ENCODE data around the gene KRTAP1-4. TPM values are rescaled to one million over a fixed set of nuclear protein-coding genes. Genes with fewer than 3 reads are reported as not detected.

KRTAP1-4 gene
- total RNA-seq, 1 experiment from 2014 or later: not detected

DNA sequence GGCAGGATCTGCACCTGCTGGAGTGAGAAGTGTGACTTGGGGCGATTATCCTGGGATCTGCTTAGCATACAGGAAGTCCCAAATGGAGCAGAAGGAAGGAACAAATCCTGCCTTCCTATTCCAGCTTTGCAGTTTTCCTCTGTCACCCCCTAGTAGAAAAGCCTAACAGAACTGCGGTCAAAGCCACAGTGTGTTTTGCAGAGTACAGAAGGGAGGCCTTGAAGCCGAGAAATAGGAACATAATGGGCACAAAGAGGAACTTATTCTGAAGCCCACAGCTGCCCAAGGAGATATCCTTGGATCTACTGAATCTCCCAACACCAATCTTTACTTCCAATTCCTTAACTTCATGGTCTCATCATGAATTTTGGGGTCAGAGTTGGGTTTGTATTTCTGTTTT lies 11.5 kb downstream of the KRTAP1-4 start:
- TF ChIP-seq EZH2 (IDR thresholded peaks at IDR 0.05; ENCODE audit: low read depth): no peak
- TF ChIP-seq, protein P1, sequence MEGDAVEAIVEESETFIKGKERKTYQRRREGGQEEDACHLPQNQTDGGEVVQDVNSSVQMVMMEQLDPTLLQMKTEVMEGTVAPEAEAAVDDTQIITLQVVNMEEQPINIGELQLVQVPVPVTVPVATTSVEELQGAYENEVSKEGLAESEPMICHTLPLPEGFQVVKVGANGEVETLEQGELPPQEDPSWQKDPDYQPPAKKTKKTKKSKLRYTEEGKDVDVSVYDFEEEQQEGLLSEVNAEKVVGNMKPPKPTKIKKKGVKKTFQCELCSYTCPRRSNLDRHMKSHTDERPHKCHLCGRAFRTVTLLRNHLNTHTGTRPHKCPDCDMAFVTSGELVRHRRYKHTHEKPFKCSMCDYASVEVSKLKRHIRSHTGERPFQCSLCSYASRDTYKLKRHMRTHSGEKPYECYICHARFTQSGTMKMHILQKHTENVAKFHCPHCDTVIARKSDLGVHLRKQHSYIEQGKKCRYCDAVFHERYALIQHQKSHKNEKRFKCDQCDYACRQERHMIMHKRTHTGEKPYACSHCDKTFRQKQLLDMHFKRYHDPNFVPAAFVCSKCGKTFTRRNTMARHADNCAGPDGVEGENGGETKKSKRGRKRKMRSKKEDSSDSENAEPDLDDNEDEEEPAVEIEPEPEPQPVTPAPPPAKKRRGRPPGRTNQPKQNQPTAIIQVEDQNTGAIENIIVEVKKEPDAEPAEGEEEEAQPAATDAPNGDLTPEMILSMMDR (conservative IDR thresholded peaks at IDR 0.05): no peak
- no peaks in the 10 kb centered on the region for H3K36me3 ChIP-seq (ENCODE audit: low read depth)
- H3K4me1 ChIP-seq (replicated peaks; ENCODE audit: insufficient read depth): peaks cover 48% of the 10 kb centered on the region
- no peaks in the 10 kb centered on the region for H3K27me3 ChIP-seq (ENCODE audit: insufficient read depth, low read depth)
- H3K4me3 ChIP-seq: no peak overlapping the region
- no TSS peak for BruUV-seq (replicated peaks)
- no peak overlapping the region for H3K4me2 ChIP-seq
- no peaks in the 10 kb centered on the region for H4K20me1 ChIP-seq (ENCODE audit: insufficient read depth)
- ChIA-PET POLR2A (ENCODE audit: unreplicated experiment) (no interaction called here), CTCF (no interaction called here)
- H3K9me3 ChIP-seq (ENCODE audit: insufficient read depth, low read depth): peaks cover 8% of the 10 kb centered on the region; the same call in 1 of the 2 replicates
- intact Hi-C loops (cut with micrococcal nuclease; ENCODE audit: unreplicated experiment): no loop called here
- no peak overlapping the region for H3K27ac ChIP-seq
- DNase-seq: no peak
- H3K9me2 ChIP-seq (ENCODE audit: insufficient read depth): no peaks in the 10 kb centered on the region
- H2AFZ ChIP-seq: no peak overlapping the region
- H3K79me2 ChIP-seq (ENCODE audit: low read depth): no peaks in the 10 kb centered on the region
- peaks cover 27% of the 10 kb centered on the region for H3F3A ChIP-seq (ENCODE audit: insufficient read depth, low read depth)

DNA sequence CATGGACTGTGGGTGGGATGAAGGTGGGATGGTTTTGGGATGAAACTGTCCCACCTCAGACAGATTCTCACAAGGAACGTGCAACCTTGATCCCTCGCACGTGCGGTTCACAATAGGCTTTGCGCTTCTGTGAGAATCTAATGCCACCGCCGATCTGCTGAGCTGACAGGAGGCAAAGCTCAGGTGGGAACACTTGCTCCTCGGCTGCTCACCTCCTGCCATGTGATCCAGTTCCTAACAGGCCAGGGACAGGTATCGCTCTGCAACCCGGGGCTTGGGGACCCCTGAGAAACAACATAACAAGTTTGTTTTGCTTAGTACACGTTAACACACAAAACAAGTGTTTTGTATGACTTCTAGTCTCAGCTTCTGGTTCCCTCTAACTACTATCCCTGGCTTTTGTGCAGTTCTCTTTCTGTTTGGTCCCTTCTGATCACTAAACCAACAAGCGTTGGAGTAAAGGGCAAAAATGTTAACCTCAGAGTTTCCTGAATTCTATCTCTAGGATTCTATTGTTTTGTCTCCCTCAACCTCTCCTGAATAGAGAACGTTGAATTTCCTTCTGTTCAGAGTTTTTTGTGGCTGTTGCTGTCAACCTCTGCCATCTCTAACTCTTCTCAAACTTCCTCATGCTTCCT lies 13.3 kb downstream of the KRTAP1-4 start:
- no peak overlapping the region for H3K4me2 ChIP-seq
- H3K27ac ChIP-seq: no peak overlapping the region
- ChIA-PET CTCF (no interaction called here), POLR2A (ENCODE audit: unreplicated experiment) (no interaction called here)
- H4K20me1 ChIP-seq (ENCODE audit: insufficient read depth): no peaks in the 10 kb centered on the region
- H3K36me3 ChIP-seq (ENCODE audit: low read depth): no peaks in the 10 kb centered on the region
- DNase-seq: no peak
- intact Hi-C loops (cut with micrococcal nuclease; ENCODE audit: unreplicated experiment): no loop called here
- H3F3A ChIP-seq (ENCODE audit: insufficient read depth, low read depth): peaks cover 40% of the 10 kb centered on the region
- H3K9me2 ChIP-seq (ENCODE audit: insufficient read depth): no peaks in the 10 kb centered on the region
- H3K9me3 ChIP-seq (ENCODE audit: insufficient read depth, low read depth): peaks cover 7% of the 10 kb centered on the region; the same call in 1 of the 2 replicates
- H3K4me1 ChIP-seq (replicated peaks; ENCODE audit: insufficient read depth): peaks cover 65% of the 10 kb centered on the region
- no TSS peak for BruUV-seq (replicated peaks)
- no peaks in the 10 kb centered on the region for H3K27me3 ChIP-seq (ENCODE audit: insufficient read depth, low read depth)
- no peak overlapping the region for H2AFZ ChIP-seq
- H3K4me3 ChIP-seq: no peak overlapping the region
- no peaks in the 10 kb centered on the region for H3K79me2 ChIP-seq (ENCODE audit: low read depth)
- TF ChIP-seq, protein P1 (conservative IDR thresholded peaks at IDR 0.05): no peak
- TF ChIP-seq EZH2 (IDR thresholded peaks at IDR 0.05; ENCODE audit: low read depth): no peak

DNA sequence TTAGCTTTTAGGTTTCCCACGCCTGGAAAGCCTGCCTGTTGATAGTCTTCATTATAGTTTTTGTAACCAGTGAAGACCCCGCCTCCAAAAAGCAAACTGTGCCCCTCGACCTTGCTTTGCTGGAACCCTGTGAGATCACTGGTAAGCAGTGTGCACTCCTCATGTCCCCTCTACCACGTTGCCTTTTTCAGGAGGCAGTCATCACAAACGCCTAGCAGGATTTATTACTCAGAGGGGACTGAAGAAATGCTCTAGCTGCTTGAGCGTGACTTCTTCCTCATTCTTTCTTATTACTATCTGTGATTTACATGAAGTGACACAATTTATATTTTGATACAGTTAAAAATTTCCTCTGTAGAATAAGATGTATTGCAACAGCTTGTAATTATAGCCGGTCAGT lies 14.5 kb downstream of the KRTAP1-4 start:
- H3K4me3 ChIP-seq: no peak overlapping the region
- H3F3A ChIP-seq (ENCODE audit: insufficient read depth, low read depth): peaks cover 28% of the 10 kb centered on the region
- no peaks in the 10 kb centered on the region for H3K36me3 ChIP-seq (ENCODE audit: low read depth)
- ChIA-PET POLR2A (ENCODE audit: unreplicated experiment) (no interaction called here), CTCF (no interaction called here)
- H3K27ac ChIP-seq: no peak overlapping the region
- H2AFZ ChIP-seq: no peak overlapping the region
- H3K79me2 ChIP-seq (ENCODE audit: low read depth): no peaks in the 10 kb centered on the region
- H3K27me3 ChIP-seq (ENCODE audit: insufficient read depth, low read depth): no peaks in the 10 kb centered on the region
- no peaks in the 10 kb centered on the region for H4K20me1 ChIP-seq (ENCODE audit: insufficient read depth)
- H3K4me2 ChIP-seq: no peak overlapping the region
- no peaks in the 10 kb centered on the region for H3K9me3 ChIP-seq (ENCODE audit: insufficient read depth, low read depth)
- H3K4me1 ChIP-seq (replicated peaks; ENCODE audit: insufficient read depth): peaks cover 59% of the 10 kb centered on the region
- no peaks in the 10 kb centered on the region for H3K9me2 ChIP-seq (ENCODE audit: insufficient read depth)
- no TSS peak for BruUV-seq (replicated peaks)
- DNase-seq: no peak
- no peak for TF ChIP-seq EZH2 (IDR thresholded peaks at IDR 0.05; ENCODE audit: low read depth)
- TF ChIP-seq, protein P1 (conservative IDR thresholded peaks at IDR 0.05): no peak
- intact Hi-C loops (cut with micrococcal nuclease; ENCODE audit: unreplicated experiment): no loop called here
